B cell (primary cell): ENCODE measurements around the gene CHAF1B.

Source experiments
- CTCF ChIP-seq: fragments of 200-600 bp; IDR thresholded peaks from one replicate; pipeline ENCODE4 v1.8.0; 2022; ENCODE audit warnings: antibody characterized with exemption, mild to moderate bottlenecking
- EZH2 ChIP-seq: IDR thresholded peaks from 2 replicates; pipeline ENCODE4 v1.6.1; 2012; ENCODE audit warnings: borderline replicate concordance, low read depth, mild to moderate bottlenecking, moderate library complexity, low read length; ENCODE audit not compliant: insufficient read depth, poor library complexity, severe bottlenecking

GRCh38 chr21:36400719-36401118, 15.5 kb downstream of the CHAF1B start:
- TF ChIP-seq EZH2 (no peak), CTCF (no peak)
